Measurements from ENCODE around the gene DGCR2. TPM values are rescaled to one million over a fixed set of nuclear protein-coding genes. Genes with fewer than 3 reads are reported as not detected.
"Not testable (repeated sequence)": the region's sequence is repeated elsewhere in the genome, so short reads cannot be mapped to it uniquely, and the experiment has no call there.

The DGCR2 gene
- total RNA-seq, 2 donors from 2014 or later: 9.5 to 23.6 TPM

DNA sequence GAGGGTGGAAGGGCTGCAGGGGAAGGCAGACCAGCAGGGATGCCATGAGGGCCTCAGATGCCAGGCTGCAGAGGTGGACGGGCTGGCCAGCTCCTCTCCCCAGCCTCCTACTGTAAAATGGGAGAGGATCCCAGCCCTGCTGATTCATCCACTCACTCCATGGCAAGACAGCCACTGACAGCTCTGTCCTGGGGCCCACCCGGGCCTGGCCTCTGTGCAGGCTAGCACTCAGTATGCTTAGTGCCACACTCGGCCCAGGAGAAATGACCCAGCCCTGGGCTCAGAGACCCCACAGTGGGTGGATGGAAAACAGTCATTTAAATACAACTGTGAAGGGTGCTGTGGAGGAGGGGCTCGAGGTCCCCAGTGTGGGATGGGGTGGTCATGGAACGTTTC lies 94.2 kb downstream of the DGCR2 start:
- not testable (repeated sequence) for H3K9me3 Mint-ChIP-seq; H3K36me3 Mint-ChIP-seq; ATAC-seq; H3K27ac Mint-ChIP-seq; DNase-seq (ENCODE audit: low spot score in 2 of 2)

DNA sequence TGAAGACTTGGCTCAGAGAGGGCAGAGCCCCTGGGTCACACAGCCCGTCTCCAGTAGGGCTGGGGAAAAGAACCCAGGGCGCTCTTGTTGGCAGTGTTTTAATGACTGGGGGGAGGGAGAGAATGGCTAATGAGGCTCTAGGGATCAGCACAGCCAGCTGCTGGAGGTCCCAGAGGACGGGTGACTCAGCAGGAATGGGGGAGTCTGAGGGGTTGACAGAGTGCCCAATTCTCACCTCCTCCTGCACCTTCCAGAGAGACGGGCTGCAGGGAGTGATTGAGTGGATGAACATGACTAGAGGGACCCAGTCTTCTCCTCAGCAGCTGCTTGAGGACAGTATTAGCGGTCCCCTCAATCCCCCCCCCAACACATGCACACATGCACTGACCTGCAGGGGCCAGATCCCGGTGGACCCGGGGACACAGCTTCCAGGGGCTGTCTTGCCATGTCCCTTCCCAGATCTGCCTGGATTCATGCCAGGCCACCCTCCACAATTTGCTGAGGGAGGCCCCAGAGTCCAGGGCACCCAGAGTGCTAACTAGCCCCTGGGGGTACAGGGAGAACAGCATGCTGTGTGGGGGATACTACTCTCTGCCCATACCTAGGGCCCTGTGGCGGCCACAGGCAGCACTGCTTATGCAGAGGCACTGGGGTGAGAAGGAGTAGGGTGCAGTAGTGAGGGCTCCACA lies 94.7 kb downstream of the DGCR2 start:
- ATAC-seq; H3K27ac Mint-ChIP-seq; DNase-seq (ENCODE audit: low spot score in 2 of 2); H3K36me3 Mint-ChIP-seq; H3K9me3 Mint-ChIP-seq: not testable (repeated sequence)

DNA sequence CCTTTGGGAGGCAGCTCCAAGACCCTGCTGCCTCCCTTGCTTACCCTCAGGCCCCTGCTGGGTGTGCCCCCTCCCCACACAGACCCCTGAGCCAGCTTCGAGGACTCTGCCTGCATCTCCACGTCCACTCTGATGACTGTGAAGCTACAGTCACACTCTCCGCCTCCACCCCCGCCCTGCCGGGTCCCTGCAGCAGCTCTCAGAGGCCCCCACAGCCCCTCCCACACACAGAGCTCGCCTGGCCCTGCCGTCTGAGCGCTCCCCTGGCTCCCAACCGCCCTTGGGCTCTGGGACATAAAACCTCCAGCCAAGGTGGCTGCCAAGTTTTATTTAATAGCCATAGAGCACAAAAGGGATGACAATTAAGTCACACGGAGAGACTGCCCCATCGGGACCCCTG lies 96.1 kb downstream of the DGCR2 start:
- DNase-seq (ENCODE audit: low spot score in 2 of 2); ATAC-seq; H3K36me3 Mint-ChIP-seq; H3K27ac Mint-ChIP-seq; H3K9me3 Mint-ChIP-seq: not testable (repeated sequence)

DNA sequence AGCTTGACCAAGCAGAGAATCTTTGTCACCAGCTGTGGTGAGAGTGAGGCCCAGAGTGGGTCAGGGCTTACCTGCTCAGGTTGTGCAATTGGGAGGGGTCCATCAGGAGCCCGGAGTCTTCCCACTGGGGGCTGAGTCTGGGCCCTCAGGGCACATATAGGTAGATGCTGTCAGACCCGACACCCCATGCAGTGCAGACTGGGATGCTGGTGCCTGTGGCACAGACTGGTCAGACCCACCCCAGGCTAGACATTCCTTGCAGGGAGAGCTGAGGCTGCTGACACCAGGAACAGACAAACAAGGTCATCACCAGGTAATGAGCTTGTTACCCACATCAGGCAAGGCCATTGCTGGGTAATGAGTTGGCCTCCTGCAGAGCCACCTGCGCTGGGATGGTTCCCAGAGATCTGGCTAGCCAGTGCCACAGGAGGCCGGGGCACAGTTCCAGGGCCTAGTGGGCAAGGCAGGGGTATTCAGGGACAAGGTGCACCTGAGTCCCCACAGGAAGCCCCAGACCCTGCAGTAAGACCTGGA lies 97.2 kb downstream of the DGCR2 start:
- DNase-seq (ENCODE audit: low spot score in 2 of 2); H3K36me3 Mint-ChIP-seq; H3K9me3 Mint-ChIP-seq; ATAC-seq; H3K27ac Mint-ChIP-seq: not testable (repeated sequence)

DNA sequence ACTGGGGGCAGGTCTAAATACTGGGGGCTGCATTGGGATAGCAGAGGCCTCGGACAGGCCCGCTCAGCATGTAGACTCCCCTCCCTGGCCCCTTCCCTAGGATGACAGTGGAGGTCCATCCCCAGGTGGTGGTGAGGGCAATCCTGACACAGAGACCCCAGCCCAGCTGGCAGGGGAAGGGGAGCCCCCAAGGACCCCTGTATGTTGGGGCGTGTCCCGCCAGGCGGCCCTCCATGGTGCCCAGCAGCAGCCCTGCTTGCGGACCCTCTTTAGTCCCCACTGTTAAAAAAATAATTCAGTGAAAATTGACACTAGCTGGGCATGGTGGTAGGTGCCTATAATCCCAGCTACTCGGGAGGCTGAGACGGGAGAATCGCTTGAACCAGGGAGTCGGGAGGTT lies 98.3 kb downstream of the DGCR2 start:
- DNase-seq (ENCODE audit: low spot score in 2 of 2); H3K27ac Mint-ChIP-seq; H3K36me3 Mint-ChIP-seq; ATAC-seq; H3K9me3 Mint-ChIP-seq: not testable (repeated sequence)

DNA sequence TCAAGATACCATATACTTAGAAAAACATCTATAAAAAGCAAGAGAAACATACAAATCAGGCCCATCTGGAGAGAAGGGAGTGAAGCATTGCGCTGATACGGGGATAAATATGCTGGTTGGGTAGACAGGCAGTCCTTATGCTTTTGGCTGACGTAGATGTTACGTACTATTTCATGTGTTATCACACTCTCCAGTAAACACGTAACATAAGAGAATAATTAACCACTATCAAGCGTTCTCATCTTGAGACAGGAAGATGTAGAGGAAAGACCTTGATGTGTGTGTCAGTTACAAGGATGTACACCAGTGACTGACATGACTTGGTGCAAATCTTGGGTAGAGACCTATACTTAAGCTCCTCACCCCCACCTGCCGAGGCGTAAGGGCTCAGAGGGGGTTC lies 99.5 kb downstream of the DGCR2 start:
- no peak overlapping the region for H3K27ac Mint-ChIP-seq
- no peaks in the 10 kb centered on the region for H3K9me3 Mint-ChIP-seq
- no peak for DNase-seq (ENCODE audit: low spot score in 2 of 2)
- no peaks in the 10 kb centered on the region for H3K36me3 Mint-ChIP-seq
- ATAC-seq: no peak

DNA sequence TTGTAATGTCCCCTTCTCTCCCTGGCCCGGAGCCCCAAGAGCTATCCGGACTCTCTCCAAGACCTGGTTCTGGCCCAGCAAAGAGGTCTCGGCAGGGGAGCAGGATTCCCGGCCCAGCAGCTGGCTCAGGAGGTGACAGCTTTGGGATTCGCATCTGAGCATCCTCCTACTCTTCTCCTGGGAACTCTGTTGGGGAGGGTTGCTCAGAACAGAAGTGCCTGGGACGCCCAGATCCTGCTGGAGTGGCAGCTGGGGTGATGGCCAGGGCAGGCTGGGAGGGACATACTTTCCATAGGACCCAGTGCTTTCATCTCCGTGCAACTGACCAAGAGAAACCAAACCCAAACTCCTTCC lies 102.6 kb downstream of the DGCR2 start:
- DNase-seq (ENCODE audit: low spot score in 2 of 2): no peak
- no peak for ATAC-seq
- Mint-ChIP-seq H3K9me3 (no peaks in the 10 kb centered on the region), H3K36me3 (no peaks in the 10 kb centered on the region), H3K27ac (no peak overlapping the region)

DNA sequence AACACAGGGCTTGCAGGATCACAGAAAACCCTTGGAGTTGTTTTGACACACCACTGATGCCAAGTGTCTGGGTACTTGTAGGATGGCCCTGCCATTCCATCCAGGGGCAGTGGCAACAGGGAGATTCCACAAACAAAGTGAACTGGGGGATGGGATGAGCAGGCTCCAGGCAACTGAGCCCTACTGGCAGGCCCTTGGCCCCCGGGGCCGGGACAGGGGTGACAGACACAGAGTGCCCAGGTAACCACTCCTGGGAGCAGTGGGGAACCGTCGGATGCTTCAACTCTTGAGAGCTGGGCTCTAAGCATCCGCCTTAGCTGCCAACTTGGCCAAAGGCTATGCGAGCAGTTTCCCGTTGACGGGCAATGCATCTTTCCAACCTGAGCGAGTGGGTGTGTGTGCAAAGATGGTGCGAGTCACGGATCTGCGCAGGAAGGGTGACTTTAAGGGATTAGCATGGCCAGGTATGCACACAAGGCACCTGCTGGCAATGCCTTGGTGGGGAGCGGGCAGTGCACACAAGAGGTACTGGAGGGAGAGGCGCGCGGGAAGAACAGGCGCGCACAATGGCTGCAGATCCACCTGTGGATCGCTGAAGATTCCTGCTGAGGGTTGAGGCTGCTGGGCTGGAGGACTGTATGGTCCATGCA lies 103.1 kb downstream of the DGCR2 start:
- H3K9me3 Mint-ChIP-seq: no peaks in the 10 kb centered on the region
- H3K27ac Mint-ChIP-seq: peak overlapping the region in 1 of 2 donors; percentile 14
- DNase-seq (ENCODE audit: low spot score in 2 of 2) (no peak), ATAC-seq (no peak)
- no peaks in the 10 kb centered on the region for H3K36me3 Mint-ChIP-seq

DNA sequence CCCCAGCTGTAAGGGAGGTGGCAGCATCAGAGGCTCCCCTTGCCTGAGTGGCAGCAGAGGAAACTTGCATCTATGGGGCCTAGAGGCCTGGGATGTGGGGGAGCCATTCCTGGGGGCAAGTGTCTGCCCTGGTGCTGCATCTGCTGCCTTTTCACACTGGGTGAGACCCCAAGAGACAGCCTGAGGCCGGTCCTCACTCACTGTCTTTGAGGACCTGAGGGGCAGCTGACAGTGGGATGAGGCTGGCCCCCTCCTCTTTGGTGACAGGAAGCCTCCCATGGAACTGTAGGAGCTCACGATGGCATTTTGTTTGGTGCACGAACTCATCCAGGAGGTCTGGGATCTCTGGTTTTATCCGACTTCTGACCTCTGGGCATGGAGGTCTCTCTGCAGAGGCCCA lies 104.0 kb downstream of the DGCR2 start:
- no peak for DNase-seq (ENCODE audit: low spot score in 2 of 2)
- H3K36me3 Mint-ChIP-seq: no peaks in the 10 kb centered on the region
- H3K27ac Mint-ChIP-seq: no peak overlapping the region
- no peaks in the 10 kb centered on the region for H3K9me3 Mint-ChIP-seq
- ATAC-seq: no peak

DNA sequence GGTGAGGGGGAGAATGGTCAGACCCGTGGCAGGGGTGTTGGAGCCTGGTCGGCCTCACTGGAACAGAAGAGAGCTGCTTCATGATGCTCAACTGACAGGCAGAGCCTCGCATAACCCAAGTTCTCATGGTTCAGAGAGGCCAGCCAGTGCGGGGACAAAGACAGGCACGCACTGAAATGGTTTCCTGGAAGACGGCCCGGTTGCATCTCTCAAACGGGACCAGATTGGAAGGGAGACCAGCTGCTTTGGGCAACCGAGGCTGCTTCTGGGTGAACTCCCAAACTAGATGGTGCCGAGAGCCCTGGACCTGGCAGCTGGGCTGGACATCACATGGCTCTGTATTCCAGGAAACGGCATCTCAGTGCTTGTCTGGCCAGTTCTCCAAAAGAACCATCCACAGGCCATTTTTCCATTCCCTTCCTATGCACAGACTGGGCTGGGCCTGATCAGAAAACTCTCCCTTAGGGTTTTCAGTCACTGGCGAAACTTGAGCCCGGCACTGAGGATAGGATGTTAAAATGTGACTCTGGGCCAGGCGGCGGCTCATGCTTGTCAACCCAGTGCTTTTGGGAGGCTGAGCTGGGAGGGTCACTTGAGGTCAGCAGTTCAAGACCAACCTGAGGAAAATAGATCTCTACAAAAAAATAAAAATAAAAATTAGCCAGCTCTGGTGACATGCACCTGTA lies 106.0 kb downstream of the DGCR2 start:
- no peak for DNase-seq (ENCODE audit: low spot score in 2 of 2)
- Mint-ChIP-seq H3K36me3 (no peaks in the 10 kb centered on the region), H3K27ac (no peak overlapping the region), H3K9me3 (no peaks in the 10 kb centered on the region)
- no peak for ATAC-seq

DNA sequence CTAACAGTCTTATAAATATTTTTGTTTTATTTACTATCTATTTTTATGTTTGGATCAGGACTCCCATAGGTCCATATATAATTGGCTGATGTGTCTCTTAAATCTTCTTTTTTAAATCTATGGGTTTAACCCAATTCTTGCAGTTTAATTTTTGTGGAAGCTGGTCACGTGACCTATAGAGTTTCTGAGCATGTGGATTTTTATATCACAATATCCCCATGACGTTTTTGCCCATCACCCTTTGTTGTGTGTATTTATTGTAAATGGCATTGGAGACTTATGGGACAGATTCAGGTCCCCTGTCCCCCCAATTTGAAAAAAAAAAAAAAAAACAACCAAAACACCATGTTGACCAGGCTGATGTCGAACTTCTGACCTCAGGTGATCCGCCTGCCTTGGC lies 107.3 kb downstream of the DGCR2 start:
- no peak overlapping the region for H3K27ac Mint-ChIP-seq
- ATAC-seq (no peak), DNase-seq (ENCODE audit: low spot score in 2 of 2) (no peak)
- no peaks in the 10 kb centered on the region for H3K36me3 Mint-ChIP-seq
- H3K9me3 Mint-ChIP-seq: no peaks in the 10 kb centered on the region

DNA sequence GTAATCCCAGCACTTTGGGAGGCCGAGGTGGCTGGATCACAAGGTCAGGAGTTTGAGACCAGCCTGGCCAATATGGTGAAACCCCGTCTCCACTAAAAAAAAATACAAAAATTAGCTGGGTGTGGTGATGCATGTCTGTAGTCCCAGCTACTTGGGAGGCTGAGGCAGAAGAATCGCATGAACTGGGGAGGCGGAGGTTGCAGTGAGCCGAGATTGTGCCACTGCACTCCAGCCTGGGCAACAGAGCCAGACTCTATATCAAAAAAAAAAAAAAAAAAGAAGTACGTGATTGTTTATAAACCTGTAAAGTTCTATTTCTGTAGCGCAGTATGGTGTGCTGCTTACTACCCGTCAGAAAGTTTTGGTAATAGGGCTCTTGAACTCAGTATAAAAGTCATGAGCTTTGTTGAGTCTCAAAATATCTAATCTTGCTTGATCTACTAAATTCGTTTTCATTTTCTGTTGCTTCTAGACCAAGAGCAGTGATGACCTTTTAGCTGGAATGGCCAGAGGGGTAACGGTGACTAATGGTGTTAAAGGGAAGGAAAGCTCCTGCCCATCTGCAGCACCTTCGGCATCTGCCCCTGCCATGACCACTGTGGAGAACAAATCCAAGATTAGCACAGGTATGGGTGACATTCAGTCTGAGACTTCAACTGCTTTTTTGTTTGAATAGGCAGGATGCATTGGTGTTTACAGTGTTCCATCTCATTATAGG lies 108.2 kb downstream of the DGCR2 start:
- not testable (repeated sequence) for ATAC-seq; H3K36me3 Mint-ChIP-seq; H3K27ac Mint-ChIP-seq; H3K9me3 Mint-ChIP-seq; DNase-seq (ENCODE audit: low spot score in 2 of 2)

DNA sequence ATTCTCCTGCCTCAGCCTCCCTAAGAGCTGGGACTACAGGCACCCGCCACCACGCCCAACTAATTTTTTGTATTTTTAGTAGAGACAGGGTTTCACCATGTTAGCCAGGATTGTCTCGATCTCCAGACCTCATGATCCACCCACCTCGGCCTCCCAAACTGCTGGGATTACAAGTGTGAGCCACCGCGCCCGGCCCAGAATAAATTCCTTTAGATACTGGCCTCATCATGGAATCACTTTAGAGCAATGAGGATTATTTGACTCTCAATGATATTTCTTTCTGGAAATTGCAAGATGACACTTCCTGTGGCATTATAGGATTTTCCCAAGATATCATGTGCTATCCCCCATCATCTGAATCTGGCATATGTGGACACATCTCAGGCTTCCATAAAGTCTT lies 108.8 kb downstream of the DGCR2 start:
- not testable (repeated sequence) for DNase-seq (ENCODE audit: low spot score in 2 of 2); H3K27ac Mint-ChIP-seq; H3K36me3 Mint-ChIP-seq; ATAC-seq; H3K9me3 Mint-ChIP-seq

DNA sequence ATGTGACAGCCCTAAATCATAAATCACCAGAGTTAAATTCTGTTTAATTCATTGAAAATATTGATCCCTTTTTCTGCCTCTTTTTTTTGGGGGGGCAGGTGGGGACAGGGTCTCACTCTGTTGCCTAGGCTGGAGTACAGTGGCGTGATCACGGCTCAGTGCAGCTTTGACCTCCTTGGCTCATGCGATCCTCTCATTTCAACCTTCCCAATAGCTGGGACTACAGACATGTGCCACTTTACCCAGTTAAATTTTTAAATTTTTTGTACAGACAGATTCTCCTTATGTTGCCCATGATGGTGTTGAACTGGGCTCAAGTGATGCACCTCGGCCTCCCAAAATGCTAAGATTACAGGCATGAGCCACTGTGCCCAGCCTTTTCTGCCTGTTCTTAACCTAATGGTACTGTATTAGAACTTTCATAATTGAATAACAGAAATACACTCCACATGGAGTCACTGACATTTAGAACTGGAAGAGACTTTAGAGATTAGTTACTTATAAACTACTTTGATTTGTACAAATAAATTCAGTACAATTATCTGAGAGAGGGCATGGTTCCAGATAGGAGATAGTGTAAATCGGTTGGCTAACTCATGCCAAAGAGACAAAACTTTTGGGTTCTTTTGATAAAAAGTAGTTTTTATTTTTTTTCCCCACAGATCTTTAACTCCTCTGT lies 109.8 kb downstream of the DGCR2 start:
- Mint-ChIP-seq H3K9me3 (no peaks in the 10 kb centered on the region), H3K36me3 (no peaks in the 10 kb centered on the region), H3K27ac (no peak overlapping the region)
- DNase-seq (ENCODE audit: low spot score in 2 of 2) (no peak), ATAC-seq (no peak)

DNA sequence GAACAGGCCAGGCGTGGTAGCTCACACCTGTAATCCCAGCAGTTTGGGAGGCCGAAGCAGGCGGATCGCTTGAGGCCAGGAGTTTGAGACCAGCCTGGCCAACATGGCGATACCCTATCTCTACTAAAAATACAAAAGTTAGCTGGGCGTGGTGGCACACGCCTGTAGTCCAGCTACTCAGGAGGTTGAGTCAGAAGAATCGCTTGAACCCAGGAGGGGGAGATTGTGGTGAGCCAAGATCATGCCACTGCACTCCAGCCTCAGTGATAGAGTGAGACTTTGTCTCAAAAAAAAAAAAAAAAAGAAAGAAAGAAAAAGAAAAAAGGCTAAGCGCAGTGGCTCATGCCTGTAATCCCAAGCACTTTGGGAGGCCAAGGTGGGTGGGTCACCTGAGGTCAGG lies 110.6 kb downstream of the DGCR2 start:
- H3K9me3 Mint-ChIP-seq, ATAC-seq: not testable (repeated sequence)

DNA sequence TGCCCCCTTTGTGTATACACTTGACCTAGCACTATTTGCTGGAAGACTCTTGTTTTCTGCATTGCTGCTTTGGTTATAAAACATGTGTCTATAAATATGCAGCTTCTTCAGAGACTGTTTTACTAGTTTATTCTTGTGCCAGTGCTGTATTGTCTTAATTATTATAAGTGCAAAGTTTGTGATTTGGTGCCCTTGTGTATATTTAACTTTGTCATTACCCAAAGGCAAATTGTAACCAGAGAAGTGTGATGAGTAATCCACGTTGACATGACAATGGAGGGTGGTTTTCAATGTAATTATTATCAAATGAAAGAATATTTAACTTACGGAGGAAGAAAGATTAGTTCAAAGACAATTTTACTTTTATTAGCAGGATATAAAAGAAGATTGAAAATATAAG lies 111.1 kb downstream of the DGCR2 start:
- DNase-seq (ENCODE audit: low spot score in 2 of 2): no peak
- ATAC-seq: no peak
- Mint-ChIP-seq H3K36me3 (no peaks in the 10 kb centered on the region), H3K9me3 (no peaks in the 10 kb centered on the region), H3K27ac (no peak overlapping the region)

More for the DNA sequence above, 110.6 kb downstream of the DGCR2 start:
- H3K27ac Mint-ChIP-seq; H3K36me3 Mint-ChIP-seq; DNase-seq (ENCODE audit: low spot score in 2 of 2): not testable (repeated sequence)
